Activated CD8-positive, alpha-beta memory T cell treated with anti-CD3 and anti-CD28 coated beads, Interleukin-2, amount 50 U/mL, for 1 hour (primary cell): ENCODE results near the gene RPA3.

Experiments used
- DNase-seq: peaks from one replicate; pipeline ENCODE4 v3.0.0-alpha.2; 2020; ENCODE audit errors: extremely low read depth

Gene RPA3

GRCh38 chr7:7607010-7607409 is 111.4 kb downstream of the RPA3 start:
- no peak for DNase-seq

DNA sequence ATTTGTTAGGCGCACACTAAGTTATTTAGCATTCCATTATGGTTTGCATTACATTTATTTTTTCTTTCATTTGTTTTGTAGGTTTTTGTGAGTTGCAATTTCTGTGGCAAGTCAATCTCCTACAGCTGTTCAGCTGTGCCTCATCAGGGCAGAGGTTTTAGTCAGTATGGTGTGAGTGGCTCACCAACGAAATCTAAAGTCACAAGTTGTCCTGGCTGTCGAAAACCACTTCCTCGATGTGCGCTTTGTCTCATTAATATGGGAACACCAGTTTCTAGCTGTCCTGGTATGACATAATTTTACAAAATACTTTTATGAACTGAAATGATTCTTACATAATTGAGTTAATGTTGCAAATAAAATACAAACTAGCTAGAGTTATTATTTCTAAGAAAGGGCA is 122.2 kb downstream of the RPA3 start:
- DNase-seq, result no peak

GRCh38 chr7:7595451-7595850 is 123.0 kb downstream of the RPA3 start:
- no peak for DNase-seq
